Inflammatory macrophage treated with lipopolysaccharide for 1 hour (primary cell): Measurements from ENCODE around the gene PPP2R1A.
"Not testable (repeated sequence)": the region's sequence is repeated elsewhere in the genome, so short reads cannot be mapped to it uniquely, and the experiment has no call there.

ENCODE experiments used
- DNase-seq, 2 donors: peaks; one replicate each; pipeline ENCODE4 v3.0.0-alpha.2; 2020 to 2022

The PPP2R1A gene

GRCh38 chr19:52200755-52201391 is 11.0 kb downstream of the PPP2R1A start:
- DNase-seq: not testable (repeated sequence)

DNA sequence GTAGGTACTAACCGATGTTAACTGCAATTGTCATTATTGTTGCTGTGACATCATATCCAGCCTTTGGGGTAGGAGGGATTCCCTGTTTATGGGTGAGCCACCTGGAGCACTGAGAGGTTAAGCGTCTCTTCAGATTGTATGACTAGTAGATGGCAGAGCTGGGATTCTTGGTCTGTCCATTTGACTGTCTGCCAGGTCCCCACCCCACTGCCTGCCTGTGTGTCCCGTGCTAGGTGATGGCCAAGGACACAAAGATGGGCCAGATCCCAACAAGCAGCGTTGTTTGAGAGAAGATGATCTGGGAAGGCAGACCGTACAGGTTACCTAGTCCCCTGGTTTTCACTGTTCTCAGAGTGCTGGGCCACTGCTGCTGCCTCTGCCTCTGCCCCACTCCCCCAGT is 16.6 kb downstream of the PPP2R1A start:
- no peak for DNase-seq

DNA sequence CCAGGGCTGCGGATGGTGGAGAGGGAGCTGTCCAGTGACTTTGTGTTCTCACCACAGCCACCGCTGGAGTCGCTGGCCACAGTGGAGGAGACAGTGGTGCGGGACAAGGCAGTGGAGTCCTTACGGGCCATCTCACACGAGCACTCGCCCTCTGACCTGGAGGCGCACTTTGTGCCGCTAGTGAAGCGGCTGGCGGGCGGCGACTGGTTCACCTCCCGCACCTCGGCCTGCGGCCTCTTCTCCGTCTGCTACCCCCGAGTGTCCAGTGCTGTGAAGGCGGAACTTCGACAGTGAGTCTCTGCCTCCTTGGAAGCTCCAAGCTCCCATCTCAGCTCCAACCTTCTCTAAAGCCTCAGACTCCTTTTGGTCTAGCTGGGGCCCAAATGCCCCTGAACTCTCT is 21.4 kb downstream of the PPP2R1A start:
- DNase-seq: no peak

GRCh38 chr19:52211926-52212571 is 22.2 kb downstream of the PPP2R1A start:
- no peak for DNase-seq

DNA sequence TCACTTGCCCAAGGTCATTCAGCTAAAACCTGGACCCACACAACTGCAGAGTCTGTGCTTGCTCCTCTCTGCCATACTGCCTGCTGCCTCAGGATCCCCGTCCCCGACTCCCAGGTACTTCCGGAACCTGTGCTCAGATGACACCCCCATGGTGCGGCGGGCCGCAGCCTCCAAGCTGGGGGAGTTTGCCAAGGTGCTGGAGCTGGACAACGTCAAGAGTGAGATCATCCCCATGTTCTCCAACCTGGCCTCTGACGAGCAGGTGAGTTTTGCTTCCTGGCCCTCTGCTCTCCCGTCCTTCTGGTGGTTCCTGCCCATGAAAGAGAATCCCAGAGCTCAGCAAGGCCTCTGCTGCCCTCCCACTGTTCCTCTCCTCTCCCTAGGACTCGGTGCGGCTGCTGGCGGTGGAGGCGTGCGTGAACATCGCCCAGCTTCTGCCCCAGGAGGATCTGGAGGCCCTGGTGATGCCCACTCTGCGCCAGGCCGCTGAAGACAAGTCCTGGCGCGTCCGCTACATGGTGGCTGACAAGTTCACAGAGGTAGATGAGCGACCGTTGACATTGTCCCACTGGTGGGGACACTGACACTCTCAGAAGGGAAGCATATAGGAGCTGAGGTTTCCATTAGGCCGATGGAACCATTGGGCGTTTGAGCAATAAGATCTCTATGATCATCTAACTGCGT is 22.9 kb downstream of the PPP2R1A start:
- DNase-seq: no peak

DNA sequence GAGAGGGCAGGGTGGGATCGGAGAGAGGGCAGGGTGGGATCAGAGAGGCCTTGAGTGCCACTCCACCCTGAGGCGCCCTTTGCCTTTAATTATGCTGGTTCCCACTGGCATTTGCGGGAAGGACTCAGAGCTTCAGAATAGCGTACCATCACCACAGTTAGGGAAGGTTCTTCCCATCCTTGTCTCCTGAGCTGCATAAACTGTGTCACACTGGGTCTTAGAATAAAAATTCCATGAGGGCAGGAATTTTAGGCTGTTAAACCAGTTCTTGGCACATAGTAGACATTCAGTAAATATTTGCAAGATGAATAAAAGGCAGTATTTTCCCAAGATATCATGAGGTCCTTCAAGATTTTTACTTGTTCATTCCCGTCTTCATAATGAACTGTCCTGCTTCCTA is 24.4 kb downstream of the PPP2R1A start:
- no peak for DNase-seq

- no peak for DNase-seq
Observed at GRCh38 chr19:52216401-52216800, 26.5 kb downstream of the PPP2R1A start.

- no peak for DNase-seq
Observed at GRCh38 chr19:52217576-52217975, 27.7 kb downstream of the PPP2R1A start.

- no peak for DNase-seq
Observed at GRCh38 chr19:52219611-52220010, 29.8 kb downstream of the PPP2R1A start.

- no peak for DNase-seq
Observed at GRCh38 chr19:52221031-52221430, 31.2 kb downstream of the PPP2R1A start.

GRCh38 chr19:52221831-52222375 is 32.1 kb downstream of the PPP2R1A start:
- DNase-seq: no peak

- no peak for DNase-seq
Observed at GRCh38 chr19:52224211-52224610, 34.4 kb downstream of the PPP2R1A start.

- no peak for DNase-seq
Observed at GRCh38 chr19:52226652-52227051, 36.8 kb downstream of the PPP2R1A start.

DNA sequence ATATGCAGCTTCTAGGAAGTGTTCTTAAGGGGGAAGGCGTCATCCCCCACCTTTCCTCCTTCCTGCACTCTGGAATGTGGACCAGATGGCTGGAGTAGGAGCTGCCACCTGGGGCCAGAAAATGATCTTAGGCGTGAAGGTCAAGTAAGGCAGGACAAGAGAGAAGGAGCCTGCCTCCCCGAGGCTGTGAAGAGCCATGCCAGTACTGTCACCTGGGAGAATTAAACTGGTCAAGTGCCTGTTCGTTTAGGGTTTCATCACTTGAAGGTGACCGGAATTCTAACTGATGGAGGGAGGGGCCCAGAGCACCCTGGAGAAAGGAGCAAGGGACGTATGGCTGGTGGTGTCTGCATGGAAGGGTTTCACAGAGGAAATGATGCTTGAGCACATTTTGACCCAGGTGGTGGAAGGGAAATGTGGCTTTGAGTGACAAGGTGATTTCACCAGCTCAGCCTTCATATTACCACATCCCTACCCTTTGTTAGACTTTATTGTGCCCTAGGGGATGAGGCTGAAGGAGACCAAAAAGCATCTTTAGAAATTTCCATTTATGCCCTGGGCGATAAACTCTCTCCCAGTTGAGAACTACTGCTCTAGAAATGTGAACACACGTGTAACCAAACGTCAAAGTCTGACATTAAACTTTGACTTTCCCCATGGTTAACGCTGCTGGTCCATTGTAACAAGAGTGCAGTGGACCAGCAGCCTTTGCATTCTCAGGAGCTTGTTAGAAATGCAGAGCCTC is 37.5 kb downstream of the PPP2R1A start:
- DNase-seq: no peak

- DNase-seq: no peak
Observed at GRCh38 chr19:52227980-52228379, 38.1 kb downstream of the PPP2R1A start.

GRCh38 chr19:52229524-52229923 is 39.7 kb downstream of the PPP2R1A start:
- DNase-seq: no peak

DNA sequence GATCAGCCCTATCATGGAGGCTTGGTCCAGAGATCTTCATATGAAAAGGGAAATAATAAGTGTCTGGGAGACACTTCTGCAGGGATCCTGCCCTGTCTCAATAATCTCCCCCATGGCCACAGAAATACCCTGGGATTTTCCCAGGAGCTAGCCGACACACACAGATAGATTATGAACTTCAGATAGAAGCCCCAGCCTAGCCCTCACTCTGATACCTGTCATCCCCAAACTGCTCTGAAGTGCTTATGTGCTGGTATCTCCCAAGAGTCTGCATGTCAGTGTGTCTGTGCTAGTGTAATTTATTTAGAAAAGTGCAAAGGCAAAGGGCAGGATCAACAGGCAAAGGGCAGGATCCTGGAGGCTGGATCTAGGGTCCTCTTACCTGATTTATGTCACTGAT is 40.8 kb downstream of the PPP2R1A start:
- DNase-seq: peak in 1 of 2 donors; percentile 7

DNA sequence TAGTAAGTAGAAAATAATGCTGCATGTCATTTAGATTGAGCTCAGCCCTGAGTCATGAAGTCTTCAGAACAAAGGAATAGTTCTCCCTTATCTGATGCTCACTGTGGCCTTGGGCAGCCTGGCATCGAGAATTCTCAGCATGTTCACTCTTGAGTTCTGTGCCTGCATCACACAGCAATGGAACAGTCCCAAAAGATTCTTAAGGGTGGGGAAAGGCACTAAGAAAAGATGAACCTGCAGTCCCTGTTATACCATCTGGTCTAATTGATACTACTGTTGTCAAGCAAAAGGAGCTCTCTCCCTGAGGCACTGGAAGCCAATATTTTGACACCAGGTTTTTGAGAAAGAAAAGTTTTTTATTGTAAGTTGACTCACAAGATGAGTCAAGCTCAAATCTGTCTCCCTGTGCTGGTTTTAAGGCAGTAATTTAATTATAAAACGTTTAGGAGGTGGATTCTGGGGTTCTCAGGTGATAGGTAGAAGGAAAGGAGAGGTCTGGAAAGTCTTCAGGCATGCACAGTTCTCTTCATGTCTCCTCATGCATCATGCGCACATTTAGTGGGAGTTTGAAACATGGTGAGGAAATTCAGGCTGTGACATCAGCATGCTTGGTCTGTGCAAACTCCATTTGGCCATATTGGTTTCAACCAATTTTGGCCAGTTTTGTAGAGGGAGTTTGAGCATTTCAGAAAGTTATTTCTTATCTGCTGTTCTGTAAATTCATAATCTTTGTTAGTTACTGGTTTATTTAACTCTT is 41.5 kb downstream of the PPP2R1A start:
- peak in 1 of 2 donors; percentile 19 for DNase-seq

DNA sequence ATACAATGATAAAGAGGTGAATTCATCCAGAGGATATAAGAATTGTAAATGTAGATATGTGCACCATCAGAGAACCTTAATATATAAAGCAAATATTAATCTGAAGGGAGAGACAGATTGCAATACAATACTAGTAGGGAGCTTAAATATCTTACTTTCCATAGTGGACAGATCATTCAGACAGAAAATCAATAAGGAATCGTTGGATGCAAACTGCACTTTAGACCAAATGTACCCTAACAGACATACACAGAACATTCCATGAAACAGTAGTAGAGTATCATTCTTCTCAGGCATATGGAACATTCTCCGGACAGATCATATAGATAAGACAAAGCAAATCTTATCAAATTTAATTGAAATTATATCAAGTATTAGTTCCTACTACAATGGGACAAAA is 44.6 kb downstream of the PPP2R1A start:
- no peak for DNase-seq

- DNase-seq: no peak
Observed at GRCh38 chr19:52237197-52237596, 47.3 kb downstream of the PPP2R1A start.

DNA sequence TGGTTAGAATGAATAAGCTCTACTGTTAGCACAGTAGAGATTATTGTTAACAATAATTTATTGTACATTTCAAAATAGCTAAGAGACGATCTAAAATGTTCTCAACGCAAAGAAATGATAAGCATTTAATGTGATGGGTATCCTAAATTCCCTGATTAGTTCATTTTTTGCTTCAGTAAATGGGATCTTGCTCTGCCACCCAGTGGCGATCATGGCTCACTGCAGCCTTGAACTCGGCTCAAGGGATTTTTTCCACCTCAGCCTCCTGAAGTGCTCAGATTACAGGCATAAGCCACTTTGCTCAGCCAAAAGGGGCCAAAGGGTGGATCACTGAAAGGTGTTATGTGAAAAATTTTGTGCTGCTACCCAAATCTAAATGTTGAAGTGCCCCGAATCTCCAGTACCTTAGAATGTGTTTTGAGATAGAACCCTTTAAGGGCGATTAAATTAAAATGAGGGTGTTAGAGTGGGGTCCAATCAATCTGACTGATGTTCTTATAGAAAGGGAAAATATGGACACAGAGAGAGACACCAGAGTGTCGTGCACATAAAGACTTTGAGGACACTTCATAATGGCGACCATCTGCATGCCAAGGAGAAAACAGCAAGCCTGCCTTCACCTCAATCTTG is 48.0 kb downstream of the PPP2R1A start:
- DNase-seq: peak; percentile 49 to 84

DNA sequence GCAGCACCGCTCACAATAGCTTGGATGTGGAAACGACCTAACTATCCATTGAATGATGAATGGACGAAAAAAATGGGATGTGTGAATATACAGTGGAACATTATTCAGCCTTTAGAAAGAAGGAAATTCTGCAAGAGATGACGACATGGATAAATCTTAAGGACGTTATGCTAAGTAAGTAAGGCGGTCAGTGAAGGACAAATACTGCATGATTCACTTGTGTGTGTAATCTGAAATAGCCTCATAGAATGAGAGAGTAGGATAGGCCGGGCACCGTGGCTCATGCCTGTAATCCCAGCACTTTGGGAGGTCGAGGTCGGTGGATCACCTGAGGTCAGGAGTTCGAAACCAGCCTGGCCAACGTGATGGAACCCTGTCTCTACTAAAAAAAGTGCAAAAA is 54.2 kb downstream of the PPP2R1A start:
- DNase-seq: no peak
